HK-2 (cell line): Measurements from ENCODE around the gene TRAIP.
A peak's percentile ranks its signal among the peaks of the same experiment; 100 is the strongest.
"Not testable (repeated sequence)": the region's sequence is repeated elsewhere in the genome, so short reads cannot be mapped to it uniquely, and the experiment has no call there.

Experiments used
- DNase-seq: peaks from one replicate; pipeline ENCODE4 v3.0.0-alpha.2; 2018; ENCODE audit not compliant: unreplicated experiment

TRAIP gene

GRCh38 chr3:49826016-49826415, 30.3 kb downstream of the TRAIP start:
- DNase-seq: no peak

- DNase-seq: not testable (repeated sequence)
Measured at GRCh38 chr3:49823131-49823530, 33.2 kb downstream of the TRAIP start.

- peak; percentile 34 for DNase-seq
Measured at GRCh38 chr3:49813497-49814174, 42.7 kb downstream of the TRAIP start, which contains the start of gene UBA7. Gene UBA7, minus strand, starts transcription at chr3:49813953. Its CDS starts 166 bp downstream, at chr3:49813787.

- no peak for DNase-seq
Measured at GRCh38 chr3:49812916-49813496, 43.4 kb downstream of the TRAIP start.

- DNase-seq: no peak
Measured at GRCh38 chr3:49807431-49808114, 48.8 kb downstream of the TRAIP start.

GRCh38 chr3:49806850-49807249, 49.5 kb downstream of the TRAIP start:
- DNase-seq: no peak

- DNase-seq: no peak
Measured at GRCh38 chr3:49805897-49806701, 50.3 kb downstream of the TRAIP start.

- DNase-seq: no peak
Measured at GRCh38 chr3:49805367-49805782, 51.0 kb downstream of the TRAIP start.

GRCh38 chr3:49804141-49805041, 52.0 kb downstream of the TRAIP start:
- DNase-seq: no peak

GRCh38 chr3:49803465-49804140, 52.8 kb downstream of the TRAIP start:
- no peak for DNase-seq

GRCh38 chr3:49802719-49803464, 53.5 kb downstream of the TRAIP start, which contains the start of gene INKA1:
Gene INKA1, plus strand, starts transcription at chr3:49803261. Its CDS starts 132 bp downstream, at chr3:49803393.
- peak; percentile 74 for DNase-seq

- no peak for DNase-seq
Measured at GRCh38 chr3:49801160-49801559, 55.2 kb downstream of the TRAIP start.

- DNase-seq: peak; percentile 49
Measured at GRCh38 chr3:49799761-49800160, 56.6 kb downstream of the TRAIP start, which contains the start of gene CDHR4. Gene CDHR4, minus strand, starts transcription at chr3:49799873. Its CDS starts 61 bp downstream, at chr3:49799812.

GRCh38 chr3:49799105-49799504, 57.3 kb downstream of the TRAIP start:
- DNase-seq: no peak

GRCh38 chr3:49794926-49795905, 61.1 kb downstream of the TRAIP start:
- no peak for DNase-seq

GRCh38 chr3:49794431-49794830, 61.9 kb downstream of the TRAIP start:
- no peak for DNase-seq

GRCh38 chr3:49793486-49794085, 62.8 kb downstream of the TRAIP start:
- DNase-seq: no peak
